OCI-LY7 (cell line): ENCODE data around the gene PPP1R37. TPM values are rescaled to one million over a fixed set of nuclear protein-coding genes. Genes with fewer than 3 reads are reported as not detected.

Experiments
- BruUV-seq: library from RNA; stranded (reverse); fragments of 400-500 nt; replicated peaks from 2 replicates; lab custom pipeline; 2021; lab: Mats Ljungman, UMichigan
- CTCF ChIA-PET: fragments of 300-600 bp; sonication (Branson Sonifier 250); formaldehyde crosslinking; loops from one replicate; lab custom pipeline; 2022; ENCODE audit warnings: antibody characterized with exemption; ENCODE audit not compliant: unreplicated experiment; lab: Charles Lee
- POLR2A ChIA-PET: fragments of 300-600 bp; sonication (Branson Sonifier 250); formaldehyde crosslinking; loops from one replicate; lab custom pipeline; 2022; ENCODE audit warnings: antibody characterized with exemption; lab: Charles Lee
- DNase-seq: peaks from one replicate; pipeline ENCODE4 v3.0.0-alpha.2; 2015; ENCODE audit warnings: low spot score
- H2AFZ ChIP-seq: fragments of 200-600 bp; sonication (generic), shearing (Covaris generic); 2 replicates; pipeline ENCODE4 v1.6.1; 2014; ENCODE audit warnings: mild to moderate bottlenecking, antibody characterized with exemption, low read length, moderate library complexity
- H3K27ac ChIP-seq: fragments of 200-600 bp; sonication (generic); 2 replicates; pipeline ENCODE4 v1.5.1; 2014; ENCODE audit warnings: mixed run types, low read depth, mild to moderate bottlenecking, moderate library complexity, low read length, inconsistent platforms; ENCODE audit not compliant: poor library complexity, severe bottlenecking
- H3K36me3 ChIP-seq: fragments of 200-600 bp; sonication (generic); 2 replicates; pipeline ENCODE4 v1.6.1; 2014; ENCODE audit warnings: mild to moderate bottlenecking, antibody characterized with exemption, low read length, moderate library complexity, mixed read lengths; ENCODE audit not compliant: insufficient read depth
- H3K4me1 ChIP-seq: fragments of 200-600 bp; sonication (generic); 2 replicates; pipeline ENCODE4 v1.5.1; 2014; ENCODE audit warnings: mild to moderate bottlenecking, low read length; ENCODE audit not compliant: insufficient read depth, poor library complexity, severe bottlenecking
- H3K4me2 ChIP-seq: fragments of 200-600 bp; sonication (generic); 2 replicates; pipeline ENCODE4 v1.6.1; 2014; ENCODE audit warnings: mild to moderate bottlenecking, low read length
- H3K4me3 ChIP-seq: fragments of 200-600 bp; sonication (generic); 2 replicates; pipeline ENCODE4 v1.5.1; 2014; ENCODE audit warnings: mild to moderate bottlenecking, low read depth, low read length; ENCODE audit not compliant: poor library complexity, severe bottlenecking
- H3K79me2 ChIP-seq: fragments of 200-600 bp; sonication (generic); 2 replicates; pipeline ENCODE4 v1.6.1; 2016; ENCODE audit warnings: low read depth, mild to moderate bottlenecking, low read length, moderate library complexity, mixed read lengths; ENCODE audit not compliant: insufficient read depth
- H3K9me2 ChIP-seq: fragments of 200-600 bp; sonication (generic); 2 replicates; pipeline ENCODE4 v1.6.1; 2016; ENCODE audit warnings: mild to moderate bottlenecking, low read length, mixed read lengths; ENCODE audit not compliant: insufficient read depth
- H3K9me3 ChIP-seq: fragments of 200-600 bp; sonication (generic); 2 replicates; pipeline ENCODE4 v1.6.1; 2014; ENCODE audit warnings: mild to moderate bottlenecking, mixed run types, low read length, mixed read lengths
- H4K20me1 ChIP-seq: fragments of 200-600 bp; sonication (generic); 2 replicates; pipeline ENCODE4 v1.6.1; 2014; ENCODE audit warnings: mild to moderate bottlenecking, antibody characterized with exemption, low read length, moderate library complexity, mixed read lengths; ENCODE audit not compliant: insufficient read depth
- EZH2phosphoT487 ChIP-seq: fragments of 200-600 bp; sonication (generic); IDR thresholded peaks from 2 replicates; pipeline ENCODE4 v1.6.1; 2018; ENCODE audit warnings: low read depth, borderline replicate concordance, mild to moderate bottlenecking, mixed run types, antibody characterized with exemption, low read length, moderate library complexity, mixed read lengths
- intact Hi-C: fragments of 100-400 bp; cut with micrococcal nuclease; formaldehyde crosslinking; loops from one replicate; pipeline ENCODE4 v1.10.0; 2022; ENCODE audit not compliant: unreplicated experiment
- total RNA-seq, 2 experiments: library from RNA; depleted of rRNA in 1 of 2; stranded (reverse); fragments of >200 nt in 1 of 2; shearing (Covaris generic) in 1 of 2; gene quantifications; 2 replicates each; pipeline ENCODE4 v1.2.3, GENCODE V29; 2014 to 2022
- TF ChIP-seq, protein P1 (sequence below): fragments of 200-600 bp; sonication (generic); conservative IDR thresholded peaks from 2 replicates; pipeline ENCODE4 v1.5.1; 2014; ENCODE audit warnings: mild to moderate bottlenecking, antibody characterized with exemption, low read length, moderate library complexity, mixed read lengths

PPP1R37 gene
- total RNA-seq, 2 experiments from 2014 or later = 24.7 to 48.6 TPM

DNA sequence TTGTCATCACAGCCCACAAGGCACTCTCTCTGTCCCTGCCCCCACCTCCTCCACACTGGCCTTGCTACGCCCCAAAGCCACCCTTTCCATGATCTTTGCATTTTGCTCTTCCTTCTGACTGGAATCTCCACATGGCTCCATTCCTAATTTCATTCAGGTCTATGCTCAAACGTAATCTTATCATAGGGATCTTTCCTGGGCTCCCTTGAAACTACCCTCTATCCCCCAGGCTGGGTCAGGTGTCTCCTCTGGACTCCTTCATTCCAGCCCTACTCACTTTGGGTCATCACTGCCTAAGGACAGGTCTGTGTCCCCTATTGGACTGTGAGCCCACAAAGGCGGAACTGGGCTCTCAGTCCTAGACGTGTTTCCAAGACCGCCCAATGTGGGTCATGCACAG, 10.8 kb upstream of the PPP1R37 start:
- TF ChIP-seq, protein P1, sequence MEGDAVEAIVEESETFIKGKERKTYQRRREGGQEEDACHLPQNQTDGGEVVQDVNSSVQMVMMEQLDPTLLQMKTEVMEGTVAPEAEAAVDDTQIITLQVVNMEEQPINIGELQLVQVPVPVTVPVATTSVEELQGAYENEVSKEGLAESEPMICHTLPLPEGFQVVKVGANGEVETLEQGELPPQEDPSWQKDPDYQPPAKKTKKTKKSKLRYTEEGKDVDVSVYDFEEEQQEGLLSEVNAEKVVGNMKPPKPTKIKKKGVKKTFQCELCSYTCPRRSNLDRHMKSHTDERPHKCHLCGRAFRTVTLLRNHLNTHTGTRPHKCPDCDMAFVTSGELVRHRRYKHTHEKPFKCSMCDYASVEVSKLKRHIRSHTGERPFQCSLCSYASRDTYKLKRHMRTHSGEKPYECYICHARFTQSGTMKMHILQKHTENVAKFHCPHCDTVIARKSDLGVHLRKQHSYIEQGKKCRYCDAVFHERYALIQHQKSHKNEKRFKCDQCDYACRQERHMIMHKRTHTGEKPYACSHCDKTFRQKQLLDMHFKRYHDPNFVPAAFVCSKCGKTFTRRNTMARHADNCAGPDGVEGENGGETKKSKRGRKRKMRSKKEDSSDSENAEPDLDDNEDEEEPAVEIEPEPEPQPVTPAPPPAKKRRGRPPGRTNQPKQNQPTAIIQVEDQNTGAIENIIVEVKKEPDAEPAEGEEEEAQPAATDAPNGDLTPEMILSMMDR = no peak
- no peak for TF ChIP-seq EZH2phosphoT487
- Histone ChIP-seq H3K79me2 (peaks cover 62% of the 10 kb centered on the region), H4K20me1 (peaks cover 9% of the 10 kb centered on the region; the same call in 1 of the 2 replicates), H3K36me3 (peaks cover 47% of the 10 kb centered on the region), H3K27ac (no peak overlapping the region), H3K4me1 (peaks cover 30% of the 10 kb centered on the region), H3K9me2 (no peaks in the 10 kb centered on the region), H3K4me3 (no peak overlapping the region), H2AFZ (no peak overlapping the region), H3K4me2 (no peak overlapping the region), H3K9me3 (no peaks in the 10 kb centered on the region)
- intact Hi-C loops = no loop called here
- POLR2A ChIA-PET = no interaction called here
- no peak for DNase-seq
- CTCF ChIA-PET = no interaction called here
- no TSS peak for BruUV-seq

DNA sequence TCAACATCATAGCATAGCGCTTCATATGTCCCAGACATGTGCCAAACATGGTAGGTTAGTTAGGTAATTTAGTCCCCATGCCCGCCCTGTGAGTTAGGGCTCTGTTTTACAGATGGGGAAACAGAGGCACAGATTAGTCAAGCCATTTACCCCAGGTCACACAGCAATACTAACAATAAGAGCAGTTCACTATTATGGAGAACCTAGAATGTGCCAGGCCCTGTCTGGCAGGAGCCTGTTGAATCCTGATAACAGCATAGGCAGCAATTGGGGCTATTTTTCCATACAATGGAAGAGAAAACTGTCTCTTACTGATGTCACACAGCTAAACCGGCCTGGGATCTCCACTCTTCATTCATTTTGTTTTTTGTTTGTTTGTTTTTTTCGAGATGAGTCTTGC, 6.5 kb upstream of the PPP1R37 start:
- peaks cover 73% of the 10 kb centered on the region for H3K36me3 ChIP-seq
- CTCF ChIA-PET = no interaction called here
- no peaks in the 10 kb centered on the region for H3K9me2 ChIP-seq
- no TSS peak for BruUV-seq
- no peak for DNase-seq
- TF ChIP-seq, protein P1 = no peak
- no peak for TF ChIP-seq EZH2phosphoT487
- intact Hi-C loops = no loop called here
- no peak overlapping the region for H3K27ac ChIP-seq
- no peak overlapping the region for H3K4me2 ChIP-seq
- peaks cover 48% of the 10 kb centered on the region for H3K79me2 ChIP-seq
- no peaks in the 10 kb centered on the region for H3K9me3 ChIP-seq
- H2AFZ ChIP-seq = no peak overlapping the region
- H3K4me3 ChIP-seq = no peak overlapping the region
- peaks cover 7% of the 10 kb centered on the region for H3K4me1 ChIP-seq
- no peaks in the 10 kb centered on the region; the same call in 1 of the 2 replicates for H4K20me1 ChIP-seq
- POLR2A ChIA-PET = no interaction called here

DNA sequence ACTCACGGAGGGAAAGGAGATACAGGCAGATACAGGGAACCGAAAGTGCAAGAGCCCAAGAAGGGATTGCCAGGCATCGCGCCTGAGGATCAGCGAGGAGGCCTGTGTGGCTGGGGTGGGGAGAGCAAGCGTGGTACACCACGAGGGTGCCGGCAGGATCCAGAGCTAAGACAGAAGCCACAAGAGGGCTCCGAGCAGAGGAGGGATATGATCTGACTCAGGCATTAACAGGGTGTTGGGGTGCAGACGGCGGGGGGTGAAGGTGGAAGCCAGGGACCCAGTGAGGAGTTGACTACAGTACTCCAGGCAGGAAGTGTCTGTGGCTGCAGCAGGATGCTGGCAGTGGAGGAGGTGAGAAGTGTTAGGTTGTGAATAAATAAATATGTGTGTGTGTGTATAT, 5.4 kb upstream of the PPP1R37 start:
- no peaks in the 10 kb centered on the region for H3K9me3 ChIP-seq
- H3K9me2 ChIP-seq = no peaks in the 10 kb centered on the region
- H3K79me2 ChIP-seq = peaks cover 38% of the 10 kb centered on the region
- ChIA-PET CTCF (no interaction called here), POLR2A (no interaction called here)
- TF ChIP-seq, protein P1 = no peak
- no peak for TF ChIP-seq EZH2phosphoT487
- H3K4me2 ChIP-seq = no peak overlapping the region
- H3K4me1 ChIP-seq = peaks cover 11% of the 10 kb centered on the region
- DNase-seq = no peak
- H3K27ac ChIP-seq = no peak overlapping the region
- no peak overlapping the region for H3K4me3 ChIP-seq
- peaks cover 62% of the 10 kb centered on the region for H3K36me3 ChIP-seq
- BruUV-seq = no TSS peak
- H2AFZ ChIP-seq = no peak overlapping the region
- intact Hi-C loops = no loop called here
- no peaks in the 10 kb centered on the region; the same call in 1 of the 2 replicates for H4K20me1 ChIP-seq
